ENCODE data around the gene TMBIM6. TPM values are rescaled to one million over a fixed set of nuclear protein-coding genes. Genes with fewer than 3 reads are reported as not detected.

Gene TMBIM6
- total and polyA plus RNA-seq, 5 donors from 2014 or later: 376 to 1,224 (median 1,179) TPM

DNA sequence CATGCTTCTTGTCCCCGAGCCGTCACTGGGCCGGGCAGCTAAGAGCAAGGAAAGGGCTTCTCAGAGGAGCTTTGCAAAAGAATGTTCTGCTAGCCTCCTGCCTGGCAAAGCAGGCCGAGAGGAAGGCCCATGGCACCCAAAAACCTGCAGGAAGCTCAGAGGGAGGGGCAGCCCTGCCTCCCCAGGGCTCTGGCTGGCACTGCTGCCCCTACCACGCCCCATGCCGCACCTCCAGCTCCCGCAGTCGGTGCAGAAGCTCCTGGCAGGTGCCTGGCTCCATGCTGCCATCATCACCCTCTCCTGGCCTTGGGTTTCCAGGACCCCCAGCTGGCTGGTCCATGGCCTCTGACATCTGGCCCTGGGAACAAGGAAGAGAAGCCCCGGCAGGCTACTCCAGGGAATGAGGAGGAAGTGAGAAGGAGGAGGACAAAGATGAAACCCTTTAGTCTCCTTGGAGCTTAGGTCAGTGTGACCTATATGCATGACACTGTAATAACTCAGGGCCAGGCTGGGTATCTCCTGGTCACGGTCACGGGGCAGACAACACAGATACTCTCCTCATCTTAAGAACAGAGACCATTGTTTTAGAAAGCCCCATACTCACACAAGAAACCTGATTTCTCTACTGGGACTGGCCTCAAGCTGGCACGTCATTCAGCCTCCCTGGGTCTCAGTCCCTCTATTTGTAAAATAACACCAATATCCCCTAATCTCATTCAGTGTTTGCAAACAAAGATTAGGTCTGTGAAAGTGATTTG, 62.5 kb downstream of the TMBIM6 start:
- no peak overlapping the region for H3K27ac ChIP-seq (ENCODE audit: insufficient read depth, low read length, poor library complexity, severe bottlenecking)
- ATAC-seq (ENCODE audit: low read depth in 2 of 2) (no peak), DNase-seq (no peak)
- H3K36me3 ChIP-seq (ENCODE audit: control insufficient read depth, insufficient read depth, low read length): peaks cover 4% of the 10 kb centered on the region
- Mint-ChIP-seq H3K27ac (no peak overlapping the region), H3K4me1 (peaks cover 0 to 2% (median 0%) of the 10 kb centered on the region in 4 donors), H3K27me3 (peaks cover 5% of the 10 kb centered on the region), H3K36me3 (peaks cover 21% of the 10 kb centered on the region), H3K9me3 (no peaks in the 10 kb centered on the region), H3K4me3 (no peak overlapping the region)
- H3K4me3 ChIP-seq (ENCODE audit: low read depth, low read length): no peak overlapping the region
- H3K4me1 ChIP-seq (ENCODE audit: control insufficient read depth, insufficient read depth, low read length, poor library complexity, severe bottlenecking): no peaks in the 10 kb centered on the region
- H3K9me3 ChIP-seq (ENCODE audit: control insufficient read depth in 2 of 2, low read length in 2 of 2): no peaks in the 10 kb centered on the region
- H3K27me3 ChIP-seq (ENCODE audit: control insufficient read depth, insufficient read depth, low read length): no peaks in the 10 kb centered on the region

DNA sequence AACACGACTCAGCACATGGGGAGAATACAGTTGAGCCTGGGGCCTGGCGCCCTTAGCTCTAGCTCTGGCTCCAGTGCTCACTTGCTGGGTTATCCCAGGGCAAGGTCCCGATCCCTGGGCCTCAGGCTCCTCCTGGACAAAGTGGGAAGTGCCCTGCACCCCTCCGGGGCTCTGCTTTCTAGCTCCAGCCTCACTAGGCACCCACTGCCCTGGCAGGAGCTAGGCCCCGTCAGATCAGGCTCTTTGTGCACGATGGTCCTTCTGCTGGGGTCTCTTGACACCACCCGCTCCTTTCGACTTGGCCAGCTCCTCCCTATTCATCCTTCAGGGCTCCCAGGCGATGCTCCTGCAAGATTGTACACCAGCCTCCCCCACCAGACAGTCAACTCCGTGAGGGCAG, 63.5 kb downstream of the TMBIM6 start:
- peaks cover 5% of the 10 kb centered on the region for H3K27me3 Mint-ChIP-seq
- H3K9me3 Mint-ChIP-seq: no peaks in the 10 kb centered on the region
- peaks cover 0 to 2% (median 0%) of the 10 kb centered on the region in 4 donors for H3K4me1 Mint-ChIP-seq
- H3K27ac Mint-ChIP-seq: no peak overlapping the region
- DNase-seq: no peak
- peaks cover 18% of the 10 kb centered on the region for H3K36me3 Mint-ChIP-seq
- no peak for ATAC-seq (ENCODE audit: low read depth in 2 of 2)
- no peaks in the 10 kb centered on the region for H3K27me3 ChIP-seq (ENCODE audit: control insufficient read depth, insufficient read depth, low read length)
- no peak overlapping the region for H3K4me3 Mint-ChIP-seq
- no peaks in the 10 kb centered on the region for H3K9me3 ChIP-seq (ENCODE audit: control insufficient read depth in 2 of 2, low read length in 2 of 2)
- H3K4me3 ChIP-seq (ENCODE audit: low read depth, low read length): no peak overlapping the region
- H3K27ac ChIP-seq (ENCODE audit: insufficient read depth, low read length, poor library complexity, severe bottlenecking): no peak overlapping the region
- H3K36me3 ChIP-seq (ENCODE audit: control insufficient read depth, insufficient read depth, low read length): peaks cover 4% of the 10 kb centered on the region
- H3K4me1 ChIP-seq (ENCODE audit: control insufficient read depth, insufficient read depth, low read length, poor library complexity, severe bottlenecking): no peaks in the 10 kb centered on the region

DNA sequence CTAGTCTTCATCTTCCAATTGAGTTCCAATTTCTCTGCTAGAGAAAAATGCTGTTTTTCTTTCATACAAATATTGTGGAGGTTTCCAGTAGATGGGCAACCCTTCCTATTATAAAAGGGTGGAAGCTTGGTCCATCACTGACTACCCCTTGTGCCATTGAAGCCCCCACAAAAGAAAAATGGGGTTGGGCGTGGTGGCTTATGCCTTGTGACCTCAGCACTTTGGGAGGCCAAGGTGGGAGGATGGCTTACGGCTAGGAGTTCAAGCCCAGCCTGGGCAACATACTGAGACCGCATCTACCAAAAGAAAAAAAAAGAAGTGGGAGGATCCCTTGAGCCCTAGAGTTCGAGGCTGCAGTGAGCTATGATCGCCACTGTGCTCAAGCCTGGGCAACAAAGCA, 64.1 kb downstream of the TMBIM6 start:
- Mint-ChIP-seq H3K9me3 (no peaks in the 10 kb centered on the region), H3K4me3 (no peak overlapping the region), H3K27ac (no peak overlapping the region), H3K27me3 (peaks cover 5% of the 10 kb centered on the region), H3K36me3 (peaks cover 16% of the 10 kb centered on the region), H3K4me1 (peaks cover 0 to 2% (median 0%) of the 10 kb centered on the region in 4 donors)
- H3K4me3 ChIP-seq (ENCODE audit: low read depth, low read length): no peak overlapping the region
- no peak for DNase-seq
- no peak for ATAC-seq (ENCODE audit: low read depth in 2 of 2)
- no peaks in the 10 kb centered on the region for H3K9me3 ChIP-seq (ENCODE audit: control insufficient read depth in 2 of 2, low read length in 2 of 2)
- H3K4me1 ChIP-seq (ENCODE audit: control insufficient read depth, insufficient read depth, low read length, poor library complexity, severe bottlenecking): no peaks in the 10 kb centered on the region
- no peaks in the 10 kb centered on the region for H3K27me3 ChIP-seq (ENCODE audit: control insufficient read depth, insufficient read depth, low read length)
- H3K27ac ChIP-seq (ENCODE audit: insufficient read depth, low read length, poor library complexity, severe bottlenecking): no peak overlapping the region
- peaks cover 4% of the 10 kb centered on the region for H3K36me3 ChIP-seq (ENCODE audit: control insufficient read depth, insufficient read depth, low read length)

DNA sequence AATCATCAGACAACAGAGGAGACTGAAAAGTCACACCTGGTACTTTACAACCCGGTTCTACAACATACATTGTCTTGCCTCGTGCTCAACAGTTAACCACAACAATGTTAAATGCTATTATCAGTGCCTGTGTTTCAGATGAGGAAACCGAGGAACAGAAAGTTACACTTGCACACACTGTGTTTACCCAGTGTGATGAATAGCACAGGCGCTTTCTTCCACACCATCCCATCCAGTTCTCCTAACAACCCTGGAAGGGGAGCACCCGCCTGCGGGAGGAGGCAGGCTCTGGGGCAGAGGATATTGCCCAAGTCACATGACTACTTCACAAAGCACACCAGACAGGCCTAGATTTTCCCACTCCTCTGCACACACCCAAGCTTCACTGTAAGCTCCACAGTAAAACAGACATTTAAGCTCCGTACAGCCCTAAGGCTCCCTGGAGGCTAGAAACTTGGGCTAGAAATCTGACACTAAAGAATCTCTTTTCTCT, 65.0 kb downstream of the TMBIM6 start:
- Mint-ChIP-seq H3K9me3 (no peaks in the 10 kb centered on the region), H3K27me3 (peaks cover 5% of the 10 kb centered on the region), H3K4me3 (no peak overlapping the region), H3K4me1 (peaks cover 0 to 2% (median 0%) of the 10 kb centered on the region in 4 donors), H3K27ac (no peak overlapping the region), H3K36me3 (peaks cover 16% of the 10 kb centered on the region)
- ATAC-seq (ENCODE audit: low read depth in 2 of 2) (no peak), DNase-seq (no peak)
- no peak overlapping the region for H3K4me3 ChIP-seq (ENCODE audit: low read depth, low read length)
- H3K36me3 ChIP-seq (ENCODE audit: control insufficient read depth, insufficient read depth, low read length): peaks cover 4% of the 10 kb centered on the region
- no peak overlapping the region for H3K27ac ChIP-seq (ENCODE audit: insufficient read depth, low read length, poor library complexity, severe bottlenecking)
- no peaks in the 10 kb centered on the region for H3K9me3 ChIP-seq (ENCODE audit: control insufficient read depth in 2 of 2, low read length in 2 of 2)
- H3K4me1 ChIP-seq (ENCODE audit: control insufficient read depth, insufficient read depth, low read length, poor library complexity, severe bottlenecking): no peaks in the 10 kb centered on the region
- no peaks in the 10 kb centered on the region for H3K27me3 ChIP-seq (ENCODE audit: control insufficient read depth, insufficient read depth, low read length)

DNA sequence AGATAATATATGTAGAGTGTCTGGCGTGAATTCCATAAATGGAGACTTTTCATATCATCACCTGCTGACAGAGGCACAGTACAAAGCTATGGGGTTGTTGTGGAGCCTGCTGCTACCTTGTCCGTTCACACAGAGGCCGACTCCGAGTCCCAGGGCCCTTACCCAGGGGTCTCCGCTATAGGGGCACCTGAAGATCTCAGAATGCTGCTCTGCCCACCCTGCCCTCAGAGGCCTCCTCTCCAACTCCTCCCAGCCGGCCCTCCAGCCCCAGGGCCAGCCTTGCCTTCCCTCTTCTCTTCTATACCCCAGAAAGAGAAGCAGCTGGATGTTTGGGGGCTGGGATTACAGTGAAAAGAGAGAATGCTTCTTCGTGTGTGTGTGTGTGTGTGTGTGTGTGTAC, 65.5 kb downstream of the TMBIM6 start:
- no peak overlapping the region for H3K4me3 Mint-ChIP-seq
- no peak for DNase-seq
- H3K36me3 ChIP-seq (ENCODE audit: control insufficient read depth, insufficient read depth, low read length): peaks cover 4% of the 10 kb centered on the region
- no peak overlapping the region for H3K27ac ChIP-seq (ENCODE audit: insufficient read depth, low read length, poor library complexity, severe bottlenecking)
- H3K4me3 ChIP-seq (ENCODE audit: low read depth, low read length): no peak overlapping the region
- H3K9me3 ChIP-seq (ENCODE audit: control insufficient read depth in 2 of 2, low read length in 2 of 2): no peaks in the 10 kb centered on the region
- H3K9me3 Mint-ChIP-seq: no peaks in the 10 kb centered on the region
- no peaks in the 10 kb centered on the region for H3K4me1 ChIP-seq (ENCODE audit: control insufficient read depth, insufficient read depth, low read length, poor library complexity, severe bottlenecking)
- peaks cover 16% of the 10 kb centered on the region for H3K36me3 Mint-ChIP-seq
- ATAC-seq (ENCODE audit: low read depth in 2 of 2): no peak
- no peak overlapping the region for H3K27ac Mint-ChIP-seq
- H3K27me3 Mint-ChIP-seq: peaks cover 5% of the 10 kb centered on the region
- no peaks in the 10 kb centered on the region for H3K27me3 ChIP-seq (ENCODE audit: control insufficient read depth, insufficient read depth, low read length)
- H3K4me1 Mint-ChIP-seq: peaks cover 0 to 5% (median 2%) of the 10 kb centered on the region in 4 donors

DNA sequence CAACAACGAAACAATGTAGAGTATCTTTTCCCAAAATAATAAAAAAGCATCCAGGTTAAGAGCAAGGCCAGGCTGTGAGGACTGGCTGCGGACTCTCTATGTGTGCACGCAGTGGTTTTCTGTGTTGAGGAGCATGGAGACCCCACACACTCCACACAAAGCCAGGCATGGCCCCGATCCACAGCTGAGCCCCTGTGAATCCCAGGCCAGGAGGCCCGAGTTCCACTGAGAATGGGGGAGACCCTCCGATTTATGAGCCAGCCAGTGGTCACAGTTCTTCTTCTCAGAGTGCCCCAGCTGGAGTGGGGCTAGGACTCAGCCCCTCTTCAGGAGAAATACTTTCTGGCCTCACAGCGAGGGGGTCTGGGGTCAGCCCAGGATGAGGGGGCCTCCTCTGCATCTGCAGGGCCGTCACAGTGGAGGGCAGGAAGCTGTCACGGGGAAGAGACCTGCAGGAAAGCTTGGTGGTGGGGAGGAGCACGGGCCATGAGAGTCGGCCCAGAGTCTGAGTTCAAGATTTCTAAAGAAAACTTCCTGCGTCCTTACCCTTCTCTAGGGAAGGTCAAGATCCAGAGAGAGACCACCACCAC, 66.7 kb downstream of the TMBIM6 start:
- H3K27ac ChIP-seq (ENCODE audit: insufficient read depth, low read length, poor library complexity, severe bottlenecking): no peak overlapping the region
- H3K27ac Mint-ChIP-seq: peak overlapping the region in 1 of 3 donors; percentile 29
- peaks cover 13% of the 10 kb centered on the region for H3K36me3 Mint-ChIP-seq
- H3K36me3 ChIP-seq (ENCODE audit: control insufficient read depth, insufficient read depth, low read length): peaks cover 3% of the 10 kb centered on the region
- no peak for DNase-seq
- H3K4me1 Mint-ChIP-seq: peaks cover 0 to 7% (median 4%) of the 10 kb centered on the region in 4 donors
- H3K4me3 ChIP-seq (ENCODE audit: low read depth, low read length): no peak overlapping the region
- H3K9me3 ChIP-seq (ENCODE audit: control insufficient read depth in 2 of 2, low read length in 2 of 2): no peaks in the 10 kb centered on the region
- no peak overlapping the region for H3K4me3 Mint-ChIP-seq
- H3K27me3 ChIP-seq (ENCODE audit: control insufficient read depth, insufficient read depth, low read length): no peaks in the 10 kb centered on the region
- peaks cover 5% of the 10 kb centered on the region for H3K27me3 Mint-ChIP-seq
- no peaks in the 10 kb centered on the region for H3K4me1 ChIP-seq (ENCODE audit: control insufficient read depth, insufficient read depth, low read length, poor library complexity, severe bottlenecking)
- ATAC-seq (ENCODE audit: low read depth in 2 of 2): no peak
- no peaks in the 10 kb centered on the region for H3K9me3 Mint-ChIP-seq

DNA sequence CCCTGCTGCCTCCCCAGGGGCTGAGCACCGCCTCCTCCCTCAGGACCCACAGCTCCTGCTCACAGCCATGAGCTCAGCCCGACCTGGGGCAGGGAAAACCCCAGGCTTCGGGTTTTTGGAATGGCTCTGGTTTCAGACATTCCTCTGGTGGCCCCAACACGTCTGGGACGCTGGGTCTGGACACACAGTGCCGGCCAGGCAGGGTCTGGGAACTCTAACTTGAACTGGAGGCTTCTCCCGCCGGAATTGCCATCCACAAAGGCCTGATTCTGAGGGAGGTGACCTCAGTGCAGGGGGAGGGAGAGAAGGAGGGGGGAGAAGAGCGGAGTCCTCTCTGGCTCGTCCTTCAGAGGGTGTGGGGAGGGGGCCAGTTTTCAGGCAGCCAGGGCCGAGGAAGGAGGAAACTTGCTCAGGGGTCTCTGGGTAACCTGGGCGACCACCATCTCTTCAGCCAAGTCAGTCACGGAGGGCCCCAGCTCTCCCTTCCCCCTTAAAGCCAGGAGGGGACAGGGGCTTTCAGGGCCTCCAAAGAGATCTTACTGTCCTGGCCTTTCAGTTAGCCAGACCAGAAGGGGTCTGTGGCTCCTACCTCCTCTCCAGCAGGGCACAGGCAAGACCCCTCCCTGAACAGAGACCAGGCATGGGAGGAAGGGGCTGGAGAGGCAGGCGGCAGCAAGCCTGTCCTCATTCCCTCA, 67.5 kb downstream of the TMBIM6 start:
- Mint-ChIP-seq H3K9me3 (no peaks in the 10 kb centered on the region), H3K4me1 (peaks cover 0 to 7% (median 4%) of the 10 kb centered on the region in 4 donors), H3K36me3 (peaks cover 12% of the 10 kb centered on the region), H3K27me3 (peaks cover 5% of the 10 kb centered on the region), H3K27ac (no peak overlapping the region), H3K4me3 (no peak overlapping the region)
- ATAC-seq (ENCODE audit: low read depth in 2 of 2): no peak
- no peak for DNase-seq
- no peaks in the 10 kb centered on the region for H3K9me3 ChIP-seq (ENCODE audit: control insufficient read depth in 2 of 2, low read length in 2 of 2)
- H3K4me1 ChIP-seq (ENCODE audit: control insufficient read depth, insufficient read depth, low read length, poor library complexity, severe bottlenecking): no peaks in the 10 kb centered on the region
- H3K27ac ChIP-seq (ENCODE audit: insufficient read depth, low read length, poor library complexity, severe bottlenecking): no peak overlapping the region
- H3K36me3 ChIP-seq (ENCODE audit: control insufficient read depth, insufficient read depth, low read length): peaks cover 2% of the 10 kb centered on the region
- no peaks in the 10 kb centered on the region for H3K27me3 ChIP-seq (ENCODE audit: control insufficient read depth, insufficient read depth, low read length)
- no peak overlapping the region for H3K4me3 ChIP-seq (ENCODE audit: low read depth, low read length)
